ENCODE results near the gene PHF10.

PHF10 gene

GRCh38 chr6:169678342-169678741, 46.0 kb downstream of the PHF10 start:
- DNase-seq = no peak

- DNase-seq = no peak
Measured at GRCh38 chr6:169677096-169677495, 47.2 kb downstream of the PHF10 start.

GRCh38 chr6:169675011-169675410, 49.3 kb downstream of the PHF10 start:
- no peak for DNase-seq

GRCh38 chr6:169671563-169671962, 52.7 kb downstream of the PHF10 start:
- no peak for DNase-seq

GRCh38 chr6:169669889-169670288, 54.4 kb downstream of the PHF10 start:
- DNase-seq = no peak

GRCh38 chr6:169669147-169669546, 55.2 kb downstream of the PHF10 start:
- DNase-seq = no peak

- DNase-seq = no peak
Measured at GRCh38 chr6:169668203-169668847, 56.0 kb downstream of the PHF10 start.

- DNase-seq = no peak
Measured at GRCh38 chr6:169667716-169668115, 56.6 kb downstream of the PHF10 start.

- no peak for DNase-seq
Measured at GRCh38 chr6:169666441-169666840, 57.9 kb downstream of the PHF10 start.

GRCh38 chr6:169665289-169665688, 59.0 kb downstream of the PHF10 start:
- DNase-seq = no peak

- no peak for DNase-seq
Measured at GRCh38 chr6:169664227-169664626, 60.1 kb downstream of the PHF10 start.

- DNase-seq = no peak
Measured at GRCh38 chr6:169663468-169663867, 60.8 kb downstream of the PHF10 start.

GRCh38 chr6:169661391-169661756, 62.9 kb downstream of the PHF10 start:
- DNase-seq = no peak

- no peak for DNase-seq
Measured at GRCh38 chr6:169660751-169661390, 63.4 kb downstream of the PHF10 start.

- DNase-seq = no peak
Measured at GRCh38 chr6:169659820-169660610, 64.3 kb downstream of the PHF10 start.

- DNase-seq = no peak
Measured at GRCh38 chr6:169657284-169657610, 67.1 kb downstream of the PHF10 start.

GRCh38 chr6:169656546-169657283, 67.6 kb downstream of the PHF10 start:
- no peak for DNase-seq

- peak in 45 of 56 donors; percentile 5 to 81 (median 37) for DNase-seq
Measured at GRCh38 chr6:169654598-169655391, 69.5 kb downstream of the PHF10 start.

Measured in amygdala (tissue), 56 donors.